Muscle layer of colon (tissue), 2 donors: Measurements from ENCODE around the gene PEBP1.
A peak's percentile ranks its signal among the peaks of the same experiment; 100 is the strongest.

Source experiments
- H3K27ac ChIP-seq: one replicate; pipeline ENCODE4 v1.7.0; 2013; ENCODE audit warnings: low read depth, mild to moderate bottlenecking, low read length, moderate library complexity
- H3K27me3 ChIP-seq, 2 donors: one replicate each; pipeline ENCODE4 v1.7.0; 2013; ENCODE audit warnings: low read length in 2 of 2, mild to moderate bottlenecking in 2 of 2; ENCODE audit not compliant: insufficient read depth in 2 of 2, control insufficient read depth in 1 of 2
- H3K36me3 ChIP-seq: one replicate; pipeline ENCODE4 v1.7.0; 2013; ENCODE audit warnings: mild to moderate bottlenecking, low read length; ENCODE audit not compliant: insufficient read depth
- H3K4me1 ChIP-seq: one replicate; pipeline ENCODE4 v1.7.0; 2013; ENCODE audit warnings: mild to moderate bottlenecking, low read length; ENCODE audit not compliant: insufficient read depth
- H3K4me3 ChIP-seq, 2 donors: one replicate each; pipeline ENCODE4 v1.7.0; 2013; ENCODE audit warnings: low read length in 2 of 2, low read depth in 1 of 2, mild to moderate bottlenecking in 1 of 2, moderate library complexity in 1 of 2
- H3K9ac ChIP-seq: one replicate; pipeline ENCODE4 v1.7.0; 2013; ENCODE audit warnings: low read length
- H3K9me3 ChIP-seq: one replicate; pipeline ENCODE4 v1.7.0; 2013; ENCODE audit warnings: mild to moderate bottlenecking, low read length
- donor health status: abdominal sarcoma.
- donor health status: Adenocarcinoma of cecum.

PEBP1 gene

DNA sequence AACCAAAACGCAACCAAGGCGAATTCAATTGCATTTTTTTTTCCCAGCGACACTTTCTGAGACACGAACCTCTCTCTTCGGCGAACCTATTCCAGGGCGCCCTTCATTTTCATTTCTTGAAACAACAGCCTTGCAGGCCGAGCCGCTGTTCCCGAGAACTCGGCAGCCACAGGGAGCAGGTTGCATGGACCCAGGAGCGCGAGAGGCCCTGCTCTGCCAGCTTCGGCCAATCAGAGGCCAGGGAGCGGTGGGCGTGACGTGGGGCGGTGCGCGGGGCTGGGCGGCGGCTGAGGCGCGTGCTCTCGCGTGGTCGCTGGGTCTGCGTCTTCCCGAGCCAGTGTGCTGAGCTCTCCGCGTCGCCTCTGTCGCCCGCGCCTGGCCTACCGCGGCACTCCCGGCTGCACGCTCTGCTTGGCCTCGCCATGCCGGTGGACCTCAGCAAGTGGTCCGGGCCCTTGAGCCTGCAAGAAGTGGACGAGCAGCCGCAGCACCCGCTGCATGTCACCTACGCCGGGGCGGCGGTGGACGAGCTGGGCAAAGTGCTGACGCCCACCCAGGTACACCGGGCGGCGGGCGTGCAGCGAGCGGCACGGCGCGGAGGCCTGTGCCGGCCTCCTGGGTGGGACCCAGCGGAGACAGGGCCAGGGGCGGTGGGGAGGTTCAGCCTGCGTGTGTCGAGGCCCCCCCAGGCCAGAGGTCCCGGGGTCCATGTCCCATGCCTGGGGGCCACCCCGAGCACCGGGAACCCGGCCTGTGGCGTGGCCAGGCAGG, at the start of gene PEBP1:
TSS of gene PEBP1 (plus strand) at position 337 of the 771 bp plus-strand sequence. CDS start at position 423, 86 bp downstream.
- peaks cover 18% of the 10 kb centered on the region for H3K36me3 ChIP-seq
- H3K27ac ChIP-seq, result peak within 1 kb of the TSS; percentile 86
- no peaks in the 10 kb centered on the region for H3K27me3 ChIP-seq
- H3K9ac ChIP-seq, result peak within 1 kb of the TSS; percentile 84
- peak within 1 kb of the TSS; percentile 73 to 96 for H3K4me3 ChIP-seq
- peaks cover 12% of the 10 kb centered on the region for H3K4me1 ChIP-seq
- H3K9me3 ChIP-seq, result no peaks in the 10 kb centered on the region

GRCh38 chr12:118089782-118090181, 46.1 kb upstream of the PEBP1 start:
- H3K4me3 ChIP-seq, result no peak overlapping the region
- no peaks in the 10 kb centered on the region for H3K9me3 ChIP-seq
- H3K9ac ChIP-seq, result no peak overlapping the region
- no peaks in the 10 kb centered on the region for H3K4me1 ChIP-seq
- no peak overlapping the region for H3K27ac ChIP-seq
- H3K36me3 ChIP-seq, result no peaks in the 10 kb centered on the region
- no peaks in the 10 kb centered on the region for H3K27me3 ChIP-seq

- Histone ChIP-seq H3K4me3 (no peak overlapping the region), H3K4me1 (no peaks in the 10 kb centered on the region), H3K36me3 (no peaks in the 10 kb centered on the region), H3K27ac (no peak overlapping the region), H3K9ac (no peak overlapping the region), H3K9me3 (no peaks in the 10 kb centered on the region), H3K27me3 (no peaks in the 10 kb centered on the region)
Observed at GRCh38 chr12:118094039-118094438, 41.9 kb upstream of the PEBP1 start.

DNA sequence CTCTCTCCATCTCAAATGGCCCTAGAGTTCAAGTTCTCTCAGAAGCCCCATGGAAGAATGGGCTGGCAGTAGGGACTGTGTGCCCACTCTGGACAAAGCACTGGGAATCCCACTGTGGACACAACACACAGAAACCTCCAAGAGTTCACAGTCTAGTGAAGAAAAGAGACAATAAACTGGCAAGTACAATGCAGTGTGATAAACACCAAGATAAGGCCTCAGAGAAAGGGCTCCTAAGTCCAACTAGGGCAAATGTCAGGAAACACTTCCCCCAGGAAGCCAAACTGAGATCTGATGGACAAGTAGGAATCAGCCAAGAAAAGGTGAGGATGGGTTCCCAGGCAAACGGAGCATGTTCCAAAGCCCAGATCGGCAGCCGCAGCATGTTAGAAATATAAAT, 37.5 kb upstream of the PEBP1 start:
- no peaks in the 10 kb centered on the region for H3K27me3 ChIP-seq
- H3K4me1 ChIP-seq, result no peaks in the 10 kb centered on the region
- H3K4me3 ChIP-seq, result no peak overlapping the region
- H3K9me3 ChIP-seq, result no peaks in the 10 kb centered on the region
- H3K27ac ChIP-seq, result no peak overlapping the region
- H3K9ac ChIP-seq, result no peak overlapping the region
- no peaks in the 10 kb centered on the region for H3K36me3 ChIP-seq

DNA sequence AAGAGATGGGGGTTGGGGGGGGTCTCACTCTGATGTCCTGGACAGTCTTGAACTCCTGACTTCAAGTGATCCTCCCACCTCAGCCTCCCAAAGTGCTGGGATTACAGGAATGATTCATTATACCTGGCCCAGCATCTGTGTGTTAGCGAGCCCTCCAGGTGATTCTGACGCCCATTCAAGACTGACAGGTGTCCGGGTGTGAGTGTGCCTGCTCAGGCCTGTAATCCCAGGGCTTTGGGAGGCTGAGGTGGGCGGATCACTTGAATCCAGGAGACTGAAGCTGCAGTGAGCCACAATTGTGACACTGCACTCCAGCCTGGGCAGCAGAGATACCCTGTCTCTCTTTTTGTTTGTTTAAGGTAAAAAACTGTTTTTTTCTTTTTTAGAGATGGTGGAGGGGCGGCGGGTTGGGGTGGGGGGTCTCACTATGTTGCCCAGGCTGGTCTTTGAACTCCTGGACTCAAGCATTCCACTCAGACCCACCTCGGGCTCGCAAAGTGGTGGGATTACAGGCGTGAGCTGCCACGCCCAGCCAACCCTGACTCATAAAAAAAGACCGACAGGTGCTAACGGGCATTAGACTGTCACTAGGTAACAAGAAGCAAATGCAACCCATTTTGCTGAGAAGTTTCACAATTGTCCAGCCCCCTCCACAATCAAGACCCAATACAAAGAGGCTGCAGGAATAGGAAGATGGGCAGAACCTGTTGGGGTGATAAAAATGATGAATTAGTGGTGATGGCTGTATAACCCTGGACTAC, 36.8 kb upstream of the PEBP1 start:
- no peak overlapping the region for H3K4me3 ChIP-seq
- H3K27ac ChIP-seq, result no peak overlapping the region
- H3K27me3 ChIP-seq, result no peaks in the 10 kb centered on the region
- no peaks in the 10 kb centered on the region for H3K4me1 ChIP-seq
- no peaks in the 10 kb centered on the region for H3K9me3 ChIP-seq
- H3K36me3 ChIP-seq, result no peaks in the 10 kb centered on the region
- H3K9ac ChIP-seq, result no peak overlapping the region

DNA sequence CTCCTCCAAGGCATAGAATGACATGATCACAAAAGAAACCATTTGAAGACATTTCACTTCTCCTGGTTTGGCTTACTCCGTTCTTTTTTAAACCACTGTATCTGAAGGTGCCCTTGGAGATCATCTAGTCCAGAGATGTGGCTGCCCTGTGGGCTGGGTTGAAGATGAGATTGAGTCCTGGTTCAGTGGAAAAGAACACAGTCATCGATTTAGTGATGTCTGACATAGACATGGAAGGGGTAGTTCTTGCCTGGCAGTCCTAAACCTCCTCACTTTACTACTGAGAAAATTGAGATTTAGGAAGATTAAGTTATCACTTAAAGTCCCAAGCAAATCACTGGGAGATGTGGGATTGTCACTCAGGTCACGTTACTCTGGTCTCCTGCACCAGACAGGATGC, 34.9 kb upstream of the PEBP1 start:
- Histone ChIP-seq H3K4me1 (no peaks in the 10 kb centered on the region), H3K27ac (no peak overlapping the region), H3K9ac (no peak overlapping the region)

GRCh38 chr12:118102070-118102469, 33.9 kb upstream of the PEBP1 start:
- Histone ChIP-seq H3K36me3 (no peaks in the 10 kb centered on the region), H3K4me3 (no peak overlapping the region), H3K9ac (no peak overlapping the region), H3K27ac (no peak overlapping the region), H3K4me1 (no peaks in the 10 kb centered on the region), H3K27me3 (no peaks in the 10 kb centered on the region), H3K9me3 (no peaks in the 10 kb centered on the region)

More for the DNA sequence above, 34.9 kb upstream of the PEBP1 start:
- Histone ChIP-seq H3K9me3 (no peaks in the 10 kb centered on the region), H3K4me3 (no peak overlapping the region), H3K27me3 (no peaks in the 10 kb centered on the region), H3K36me3 (no peaks in the 10 kb centered on the region)

DNA sequence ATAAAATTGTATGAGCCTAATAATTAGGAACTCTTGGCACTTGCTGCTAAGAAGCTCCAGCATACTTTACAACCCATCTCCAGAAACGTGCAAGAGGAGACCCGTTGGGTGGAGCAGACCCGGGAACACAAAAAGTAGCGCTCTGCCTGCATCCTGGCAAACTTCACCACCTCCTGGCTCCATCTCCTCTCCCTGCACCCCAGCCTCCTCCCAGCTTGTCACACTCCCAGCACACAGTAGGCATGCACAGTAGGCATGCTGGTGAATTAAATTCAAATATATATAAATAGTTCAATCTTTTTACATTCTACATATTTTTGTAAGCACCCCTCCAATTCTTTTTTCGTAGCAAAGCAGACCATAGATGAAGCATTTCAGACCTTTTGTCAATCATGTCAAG, 33.3 kb upstream of the PEBP1 start:
- Histone ChIP-seq H3K9ac (no peak overlapping the region), H3K9me3 (no peaks in the 10 kb centered on the region)

GRCh38 chr12:118103201-118103600, 32.7 kb upstream of the PEBP1 start:
- Histone ChIP-seq H3K4me1 (no peaks in the 10 kb centered on the region), H3K27me3 (no peaks in the 10 kb centered on the region), H3K36me3 (no peaks in the 10 kb centered on the region), H3K27ac (peak overlapping the region; percentile 48), H3K9ac (no peak overlapping the region), H3K4me3 (peak overlapping the region; percentile 47 to 80), H3K9me3 (no peaks in the 10 kb centered on the region)

More for the DNA sequence above, 33.3 kb upstream of the PEBP1 start:
- Histone ChIP-seq H3K36me3 (no peaks in the 10 kb centered on the region), H3K4me3 (peak overlapping the region in 1 of 2 donors; percentile 47), H3K27me3 (no peaks in the 10 kb centered on the region), H3K4me1 (no peaks in the 10 kb centered on the region), H3K27ac (no peak overlapping the region)

GRCh38 chr12:118103601-118104382, 32.1 kb upstream of the PEBP1 start, which contains the start of gene VSIG10:
VSIG10 (minus strand) TSS chr12:118104011; CDS start chr12:118103671, 340 bp downstream.
- Histone ChIP-seq H3K9ac (no peak within 1 kb of the TSS), H3K27ac (peak within 1 kb of the TSS; percentile 48), H3K4me3 (peak within 1 kb of the TSS; percentile 47 to 80), H3K9me3 (no peaks in the 10 kb centered on the region), H3K4me1 (no peaks in the 10 kb centered on the region), H3K27me3 (no peaks in the 10 kb centered on the region), H3K36me3 (no peaks in the 10 kb centered on the region)

DNA sequence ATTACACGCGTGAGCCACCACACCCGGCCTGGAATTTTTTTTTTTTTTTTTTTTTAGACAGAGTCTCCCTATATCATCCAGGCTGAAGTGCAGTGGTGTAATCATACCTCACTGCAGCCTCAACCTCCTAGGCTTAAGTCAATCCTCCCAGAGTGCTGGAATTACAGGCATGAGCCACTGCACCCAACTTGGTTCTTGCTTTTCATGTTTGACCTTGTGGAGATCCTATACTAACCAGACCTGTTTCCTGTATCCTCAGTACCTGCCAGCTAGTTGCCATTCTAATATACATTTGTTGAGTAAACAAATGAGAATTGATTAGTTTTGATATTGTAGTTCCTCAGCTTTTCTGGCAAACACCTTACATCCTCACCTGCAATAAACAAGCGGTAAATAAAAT, 28.9 kb upstream of the PEBP1 start:
- Histone ChIP-seq H3K27ac (no peak overlapping the region), H3K9ac (no peak overlapping the region), H3K4me1 (no peaks in the 10 kb centered on the region), H3K9me3 (no peaks in the 10 kb centered on the region), H3K4me3 (no peak overlapping the region), H3K27me3 (no peaks in the 10 kb centered on the region), H3K36me3 (no peaks in the 10 kb centered on the region)
